ENCODE measurements around the gene NEGR1.

DNA sequence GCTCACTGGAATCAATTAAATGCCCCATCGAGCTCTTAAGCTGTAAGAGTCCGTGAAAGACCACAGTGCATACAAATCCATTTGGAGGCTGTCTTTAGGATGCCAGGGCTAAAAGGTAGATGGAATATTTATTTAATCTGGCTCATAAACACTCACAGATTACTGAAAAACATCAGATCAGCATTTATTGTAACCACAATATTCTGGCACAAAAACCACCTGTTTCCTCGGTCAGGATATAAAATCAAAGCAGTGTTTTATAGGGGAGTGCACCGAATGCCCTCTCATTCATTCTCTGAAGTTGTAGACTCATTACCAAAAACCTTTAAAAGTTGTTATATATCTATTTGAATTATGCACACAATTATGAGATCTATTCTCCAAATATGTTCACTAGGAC, 500.9 kb downstream of the NEGR1 start:
- TF ChIP-seq POLR2A (IDR thresholded peaks at IDR 0.05) (no peak), POLR2AphosphoS5 (IDR thresholded peaks at IDR 0.05) (no peak)

Data from upper lobe of left lung (tissue), 4 donors.